ENCODE results near the gene PFDN2. TPM values are rescaled to one million over a fixed set of nuclear protein-coding genes. Genes with fewer than 3 reads are reported as not detected.
"Not testable (repeated sequence)": the region's sequence is repeated elsewhere in the genome, so short reads cannot be mapped to it uniquely, and the experiment has no call there.

The PFDN2 gene
- total and polyA plus RNA-seq, 2 experiments from 2014 or later, result 103 to 137 TPM

- Histone ChIP-seq H3K36me3 (no peaks in the 10 kb centered on the region), H3K27me3 (no peaks in the 10 kb centered on the region), H3K9me3 (ENCODE audit: low read depth) (no peaks in the 10 kb centered on the region), H3K4me3 (no peak overlapping the region), H3K27ac (no peak overlapping the region), H3K4me1 (ENCODE audit: low read depth) (no peaks in the 10 kb centered on the region)
- no peak for DNase-seq (ENCODE audit: low read depth in 1 of 2, low spot score in 1 of 2)
- TF ChIP-seq CTCF (IDR thresholded peaks at IDR 0.05; ENCODE audit: low read depth, low read length), result no peak
These were observed 47.1 kb downstream of the PFDN2 start for GRCh38 chr1:161070761-161071160.

GRCh38 chr1:161069731-161070270 is 48.0 kb downstream of the PFDN2 start, which contains the start of gene ARHGAP30:
Gene ARHGAP30, minus strand, starts transcription at chr1:161069891. Its CDS starts 267 bp downstream, at chr1:161069624.
- H3K27ac ChIP-seq, result no peak within 1 kb of the TSS
- no peaks in the 10 kb centered on the region for H3K9me3 ChIP-seq (ENCODE audit: low read depth)
- H3K27me3 ChIP-seq, result no peaks in the 10 kb centered on the region
- H3K4me3 ChIP-seq, result no peak within 1 kb of the TSS
- H3K4me1 ChIP-seq (ENCODE audit: low read depth), result no peaks in the 10 kb centered on the region
- TF ChIP-seq CTCF (IDR thresholded peaks at IDR 0.05; ENCODE audit: low read depth, low read length), result no peak
- no peak for DNase-seq (ENCODE audit: low read depth in 1 of 2, low spot score in 1 of 2)
- H3K36me3 ChIP-seq, result no peaks in the 10 kb centered on the region

GRCh38 chr1:161069241-161069640 is 48.6 kb downstream of the PFDN2 start:
- no peak overlapping the region for H3K4me3 ChIP-seq
- no peaks in the 10 kb centered on the region for H3K4me1 ChIP-seq (ENCODE audit: low read depth)
- no peaks in the 10 kb centered on the region for H3K27me3 ChIP-seq
- no peak for DNase-seq (ENCODE audit: low read depth in 1 of 2, low spot score in 1 of 2)
- H3K9me3 ChIP-seq (ENCODE audit: low read depth), result no peaks in the 10 kb centered on the region
- H3K36me3 ChIP-seq, result no peaks in the 10 kb centered on the region
- H3K27ac ChIP-seq, result no peak overlapping the region
- no peak for TF ChIP-seq CTCF (IDR thresholded peaks at IDR 0.05; ENCODE audit: low read depth, low read length)

GRCh38 chr1:161068306-161069234 is 49.3 kb downstream of the PFDN2 start:
- no peak for TF ChIP-seq CTCF (IDR thresholded peaks at IDR 0.05; ENCODE audit: low read depth, low read length)
- H3K9me3 ChIP-seq (ENCODE audit: low read depth), result no peaks in the 10 kb centered on the region
- no peaks in the 10 kb centered on the region for H3K27me3 ChIP-seq
- H3K36me3 ChIP-seq, result no peaks in the 10 kb centered on the region
- H3K27ac ChIP-seq, result no peak overlapping the region
- DNase-seq (ENCODE audit: low read depth in 1 of 2, low spot score in 1 of 2), result no peak
- H3K4me1 ChIP-seq (ENCODE audit: low read depth), result no peaks in the 10 kb centered on the region
- H3K4me3 ChIP-seq, result no peak overlapping the region

GRCh38 chr1:161066694-161067093 is 51.1 kb downstream of the PFDN2 start:
- no peak for TF ChIP-seq CTCF (IDR thresholded peaks at IDR 0.05; ENCODE audit: low read depth, low read length)
- no peaks in the 10 kb centered on the region for H3K36me3 ChIP-seq
- H3K9me3 ChIP-seq (ENCODE audit: low read depth), result no peaks in the 10 kb centered on the region
- H3K27me3 ChIP-seq, result no peaks in the 10 kb centered on the region
- H3K27ac ChIP-seq, result no peak overlapping the region
- no peaks in the 10 kb centered on the region for H3K4me1 ChIP-seq (ENCODE audit: low read depth)
- no peak overlapping the region for H3K4me3 ChIP-seq
- no peak for DNase-seq (ENCODE audit: low read depth in 1 of 2, low spot score in 1 of 2)

- H3K36me3 ChIP-seq; H3K27me3 ChIP-seq; H3K27ac ChIP-seq; H3K4me1 ChIP-seq (ENCODE audit: low read depth); H3K9me3 ChIP-seq (ENCODE audit: low read depth); DNase-seq (ENCODE audit: low read depth in 1 of 2, low spot score in 1 of 2); H3K4me3 ChIP-seq: not testable (repeated sequence)
These were observed 52.2 kb downstream of the PFDN2 start for GRCh38 chr1:161065681-161066080.

- not testable (repeated sequence) for DNase-seq (ENCODE audit: low read depth in 1 of 2, low spot score in 1 of 2); H3K9me3 ChIP-seq (ENCODE audit: low read depth); H3K4me3 ChIP-seq; H3K27me3 ChIP-seq; H3K4me1 ChIP-seq (ENCODE audit: low read depth); H3K27ac ChIP-seq; H3K36me3 ChIP-seq
These were observed 53.9 kb downstream of the PFDN2 start for GRCh38 chr1:161063936-161064335.
